ENCODE results near the gene HMGCR. TPM values are rescaled to one million over a fixed set of nuclear protein-coding genes. Genes with fewer than 3 reads are reported as not detected.
"Not testable (repeated sequence)": the region's sequence is repeated elsewhere in the genome, so short reads cannot be mapped to it uniquely, and the experiment has no call there.

HMGCR gene
- total RNA-seq (2021) (137 to 153 TPM (median 145 TPM) in 3 replicates), Bru-seq, nascent RNA (percentile 97 among the genes with signal in this experiment)
- long read RNA-seq, experiment 1, full-length matches to known transcripts: 564 of 765 reads
- long read RNA-seq, experiment 1, partial matches to known transcripts: 147 of 765 reads
- long read RNA-seq, experiment 1, other reads (novel, unspliced or antisense): 54 of 765 reads
- long read RNA-seq, experiment 2, full-length matches to known transcripts: 29 of 176 reads
- long read RNA-seq, experiment 2, partial matches to known transcripts: 93 of 176 reads
- long read RNA-seq, experiment 2, other reads (novel, unspliced or antisense): 54 of 176 reads
- long read RNA-seq, experiment 3, full-length matches to known transcripts: 33 of 119 reads
- long read RNA-seq, experiment 3, partial matches to known transcripts: 71 of 119 reads
- long read RNA-seq, experiment 3, other reads (novel, unspliced or antisense): 15 of 119 reads

GRCh38 chr5:75336615-75337336 lies at the start of gene HMGCR:
Gene HMGCR (plus strand): TSS chr5:75337220. CDS start chr5:75342606, 5,386 bp downstream.
- H3K36me3 Mint-ChIP-seq: peaks cover 11% of the 10 kb centered on the region
- peak within 1 kb of the TSS; percentile 95 for H3K27ac Mint-ChIP-seq
- no peak within 1 kb of the TSS for H3K4me3 Mint-ChIP-seq
- no peaks in the 10 kb centered on the region for H3K27me3 Mint-ChIP-seq (ENCODE audit: low read depth)
- H3K4me1 Mint-ChIP-seq: peaks cover 31% of the 10 kb centered on the region
- TF ChIP-seq MXD4 (CRISPR knock-in tag; IDR thresholded peaks at IDR 0.05; ENCODE audit: borderline replicate concordance) (no peak), FOXP1 (CRISPR knock-in tag; IDR thresholded peaks at IDR 0.05; ENCODE audit: borderline replicate concordance) (peak; percentile 67; the same call in 1 of the 2 replicates), ETV6 (CRISPR knock-in tag; IDR thresholded peaks at IDR 0.05) (peak; percentile 78), ESRRA (CRISPR knock-in tag; IDR thresholded peaks at IDR 0.05; ENCODE audit: borderline replicate concordance) (no peak; the same call in 1 of the 2 replicates), MAX (CRISPR knock-in tag; IDR thresholded peaks at IDR 0.05) (peak; percentile 94), FOXK1 (CRISPR knock-in tag; IDR thresholded peaks at IDR 0.05) (peak; percentile 44), ZNF425 (CRISPR knock-in tag; conservative IDR thresholded peaks at IDR 0.05) (no peak), CREM (CRISPR knock-in tag; IDR thresholded peaks at IDR 0.05) (peak; percentile 84), TP53 (CRISPR knock-in tag; IDR thresholded peaks at IDR 0.05) (0 out of 2 replicates have a peak, but pooled peaks have one; percentile 57), GABPB1 (CRISPR knock-in tag; IDR thresholded peaks at IDR 0.05) (peak; percentile 58), ZNF423 (CRISPR knock-in tag; IDR thresholded peaks at IDR 0.05) (no peak), SP1 (CRISPR knock-in tag; conservative IDR thresholded peaks at IDR 0.05) (peak; percentile 76; the same call in 1 of the 2 replicates), NR2C2 (CRISPR knock-in tag; IDR thresholded peaks at IDR 0.05) (no peak), KAT7 (CRISPR knock-in tag; IDR thresholded peaks at IDR 0.05; ENCODE audit: borderline replicate concordance) (0 out of 2 replicates have a peak, but pooled peaks have one; percentile 3), CBFB (CRISPR knock-in tag; IDR thresholded peaks at IDR 0.05; ENCODE audit: low read depth) (0 out of 2 replicates have a peak, but pooled peaks have one; percentile 60), FOXP4 (CRISPR knock-in tag; IDR thresholded peaks at IDR 0.05) (peak; percentile 11; the same call in 1 of the 2 replicates), MYBL2 (CRISPR knock-in tag; IDR thresholded peaks at IDR 0.05) (0 out of 2 replicates have a peak, but pooled peaks have one; percentile 82), NFYB (CRISPR knock-in tag; conservative IDR thresholded peaks at IDR 0.05; ENCODE audit: low read depth) (peak; percentile 85)
- CTCF ChIA-PET: interaction anchor here (0.6 to 2.0 kb wide), 27 partner anchors 9 to 414 kb away, joined by 3 to 62 read pairs (median 4); partner anchors contain the start of gene ANKRD31
- ATAC-seq: peak; percentile 98
- peaks cover 5% of the 10 kb centered on the region; the same call in 1 of the 2 replicates for H3K9me3 Mint-ChIP-seq
- DNase-seq (ENCODE audit: low spot score): peak; percentile 99
- POLR2A ChIA-PET: interaction anchor here (0.7 to 2.6 kb wide), 19 partner anchors 9 to 470 kb away, joined by 3 to 22 read pairs (median 4); partner anchors contain the start of genes ANKRD31, CERT1, POC5 and POLK

- H3K27ac Mint-ChIP-seq; H3K27me3 Mint-ChIP-seq (ENCODE audit: low read depth); CTCF ChIA-PET; POLR2A ChIA-PET; H3K4me3 Mint-ChIP-seq; DNase-seq (ENCODE audit: low spot score); ATAC-seq; H3K4me1 Mint-ChIP-seq: not testable (repeated sequence)
- H3K9me3 Mint-ChIP-seq: peaks cover 48% of the 10 kb centered on the region
- H3K36me3 Mint-ChIP-seq: peaks cover 30% of the 10 kb centered on the region
Observed at GRCh38 chr5:75291844-75292243, 45.2 kb upstream of the HMGCR start.

Measured in WTC11 (cell line).